SK-N-SH (cell line): ENCODE data around the gene OTOA. TPM values are rescaled to one million over a fixed set of nuclear protein-coding genes. Genes with fewer than 3 reads are reported as not detected.
"Not testable (repeated sequence)": the region's sequence is repeated elsewhere in the genome, so short reads cannot be mapped to it uniquely, and the experiment has no call there.

Experiments used
- CTCF ChIA-PET: fragments of 300-600, 350-600 bp; formaldehyde crosslinking; extraction: SDS; loops from one replicate; lab custom pipeline; 2021; lab: Yijun Ruan, JAX
- POLR2A ChIA-PET: fragments of 350-600 bp; sonication (Branson Sonifier 250); formaldehyde crosslinking; extraction: SDS; loops from one replicate; lab custom pipeline; 2020; ENCODE audit warnings: antibody characterized with exemption, inconsistent platforms; lab: Yijun Ruan, JAX
- DNase-seq: peaks from one replicate; pipeline ENCODE4 v3.0.0; 2012
- H2AFZ ChIP-seq: fragments of 200-600 bp; sonication (generic); 2 replicates; pipeline ENCODE4 v1.8.1; 2016; ENCODE audit warnings: antibody characterized with exemption, mild to moderate bottlenecking, low read depth
- H3F3A ChIP-seq: fragments of 200-600 bp; sonication (generic); replicated peaks from 2 replicates; pipeline ENCODE3; 2016; ENCODE audit warnings: antibody characterized with exemption, mild to moderate bottlenecking; ENCODE audit not compliant: insufficient read depth
- H3K27ac ChIP-seq, 2 experiments: fragments of 200-500 bp in 1 of 2; fragments of 200-600 bp in 1 of 2; sonication (Bioruptor generic) in 1 of 2; sonication (generic), shearing (Covaris generic) in 1 of 2; 2 replicates each; pipeline versions ENCODE4 v1.5.1 to v1.6.1; 2014 to 2016; ENCODE audit warnings: low read depth in 2 of 2, inconsistent platforms in 1 of 2, low read length in 1 of 2, mild to moderate bottlenecking in 1 of 2, mixed read lengths in 1 of 2
- H3K27me3 ChIP-seq: fragments of 200-600 bp; sonication (generic), shearing (Covaris generic); 2 replicates; pipeline ENCODE4 v1.6.1; 2016; ENCODE audit warnings: mixed run types; ENCODE audit not compliant: insufficient read depth
- H3K36me3 ChIP-seq, 2 experiments: fragments of 200-500 bp in 1 of 2; fragments of 200-600 bp in 1 of 2; sonication (Bioruptor generic) in 1 of 2; sonication (generic) in 1 of 2; replicated peaks in 1 of 2; 2 replicates each; pipeline versions ENCODE3 to v1.5.1; 2014 to 2016; ENCODE audit warnings: low read length in 1 of 2, mild to moderate bottlenecking in 1 of 2; ENCODE audit not compliant: insufficient read depth in 2 of 2, control insufficient read depth in 1 of 2
- H3K4me1 ChIP-seq, 2 experiments: fragments of 200-500 bp in 1 of 2; fragments of 200-600 bp in 1 of 2; sonication (Bioruptor generic) in 1 of 2; sonication (generic), shearing (Covaris generic) in 1 of 2; 2 replicates each; pipeline versions ENCODE4 v1.5.1 to v1.6.1; 2014 to 2016; ENCODE audit warnings: low read depth in 1 of 2, low read length in 1 of 2, mixed run types in 1 of 2; ENCODE audit not compliant: insufficient read depth in 2 of 2, control insufficient read depth in 1 of 2
- H3K4me2 ChIP-seq: fragments of 200-600 bp; sonication (generic), shearing (Covaris generic); 2 replicates; pipeline ENCODE4 v1.6.1; 2017; ENCODE audit warnings: mixed run types
- H3K4me3 ChIP-seq, 2 experiments: fragments of 200-500 bp in 1 of 2; fragments of 200-600 bp in 1 of 2; sonication (Bioruptor generic) in 1 of 2; sonication (generic), shearing (Covaris generic) in 1 of 2; 2 replicates each; pipeline versions ENCODE4 v1.5.1 to v1.8.1; 2014 to 2016; ENCODE audit warnings: low read depth in 2 of 2, inconsistent platforms in 1 of 2, low read length in 1 of 2, mild to moderate bottlenecking in 1 of 2, mixed read lengths in 1 of 2, moderate library complexity in 1 of 2
- H3K79me2 ChIP-seq: fragments of 200-600 bp; sonication (generic); 2 replicates; pipeline ENCODE4 v1.8.1; 2017; ENCODE audit warnings: mild to moderate bottlenecking; ENCODE audit not compliant: insufficient read depth
- H3K9ac ChIP-seq: fragments of 200-600 bp; sonication (generic); 2 replicates; pipeline ENCODE4 v1.6.1; 2017; ENCODE audit warnings: mixed run types
- H3K9me2 ChIP-seq: fragments of 200-600 bp; sonication (generic); 2 replicates; pipeline ENCODE4 v1.6.1; 2017; ENCODE audit warnings: mixed run types
- H3K9me3 ChIP-seq: fragments of 200-600 bp; sonication (generic); 2 replicates; pipeline ENCODE4 v1.6.1; 2017; ENCODE audit warnings: mixed run types, mild to moderate bottlenecking, moderate library complexity
- H4K20me1 ChIP-seq: fragments of 200-600 bp; sonication (generic); 2 replicates; pipeline ENCODE4 v1.6.1; 2017; ENCODE audit warnings: mild to moderate bottlenecking, mixed run types; ENCODE audit not compliant: insufficient read depth
- CHD2 ChIP-seq: fragments of 150-350 bp; IDR thresholded peaks from 2 replicates; pipeline ENCODE4 v1.6.1; 2018; ENCODE audit warnings: low read length; ENCODE audit not compliant: partially characterized antibody
- EP300 ChIP-seq, 2 experiments: IDR thresholded peaks; 2 replicates each; pipeline versions ENCODE4 v1.4.0 to v1.6.1; 2012; ENCODE audit warnings: borderline replicate concordance in 1 of 2, low read depth in 1 of 2, low read length in 1 of 2
- EZH2phosphoT487 ChIP-seq: fragments of 200-600 bp; sonication (generic); IDR thresholded peaks from 2 replicates; pipeline ENCODE4 v1.6.1; 2017; ENCODE audit warnings: low read depth, mixed run types, mild to moderate bottlenecking, antibody characterized with exemption, moderate library complexity, borderline replicate concordance
- FOSL2 ChIP-seq: IDR thresholded peaks from 2 replicates; pipeline ENCODE4 v1.4.0; 2012; ENCODE audit warnings: low read depth, mild to moderate bottlenecking, moderate library complexity, borderline replicate concordance
- FOXJ3 ChIP-seq: sonication (generic); formaldehyde crosslinking; IDR thresholded peaks from 2 replicates; pipeline ENCODE4 v1.5.1; 2020; ENCODE audit warnings: mild to moderate bottlenecking, missing genetic modification reagents
- MAX ChIP-seq: IDR thresholded peaks from 2 replicates; pipeline ENCODE4 v1.4.0; 2012; ENCODE audit warnings: low read depth
- MXI1 ChIP-seq: IDR thresholded peaks from 2 replicates; pipeline ENCODE4 v1.6.1; 2012; ENCODE audit warnings: mild to moderate bottlenecking, low read depth, low read length, improper control_type of control experiment
- NFIC ChIP-seq: IDR thresholded peaks from 2 replicates; pipeline ENCODE4 v1.4.0; 2012; ENCODE audit warnings: borderline replicate concordance
- POLR2AphosphoS5 ChIP-seq: IDR thresholded peaks from 2 replicates; pipeline ENCODE4 v1.6.1; 2012; ENCODE audit warnings: low read depth, low read length
- RCOR1 ChIP-seq: fragments of 150-350 bp; IDR thresholded peaks from 2 replicates; pipeline ENCODE4 v1.6.1; 2017; ENCODE audit warnings: antibody characterized with exemption, low read length
- RFX5 ChIP-seq: IDR thresholded peaks from 2 replicates; pipeline ENCODE4 v1.6.1; 2012; ENCODE audit warnings: mild to moderate bottlenecking, improper control_type of control experiment, low read length
- TAF1 ChIP-seq: IDR thresholded peaks from 2 replicates; pipeline ENCODE4 v1.6.1; 2012; ENCODE audit warnings: low read depth, mild to moderate bottlenecking, low read length, moderate library complexity, borderline replicate concordance
- TCF12 ChIP-seq: IDR thresholded peaks from 2 replicates; pipeline ENCODE4 v1.4.0; 2012
- USF1 ChIP-seq: IDR thresholded peaks from 2 replicates; pipeline ENCODE4 v1.4.0; 2012; ENCODE audit warnings: low read depth, borderline replicate concordance
- YY1 ChIP-seq: IDR thresholded peaks from 2 replicates; pipeline ENCODE4 v1.4.0; 2012; ENCODE audit warnings: low read depth, mild to moderate bottlenecking
- WGBS: methylation state at CpG from one replicate; pipeline ENCODE4 v1.1.6; 2017; ENCODE audit warnings: low lambda C conversion rate; 5-methylcytosine and 5-hydroxymethylcytosine counted together
- polyA plus RNA-seq, 3 experiments: library from polyadenylated mRNA; depleted of rRNA; stranded (reverse); fragments of >200 nt; gene quantifications; 2 replicates each; pipeline ENCODE4 v1.2.3, GENCODE V29; 2012
- TF ChIP-seq, protein P1 (sequence below): IDR thresholded peaks from 2 replicates; pipeline ENCODE4; 2012
- TF ChIP-seq, protein P2 (sequence below): fragments of 150-350 bp; IDR thresholded peaks from 2 replicates; pipeline ENCODE4 v1.6.1; 2016; ENCODE audit warnings: mild to moderate bottlenecking, low read depth, low read length
- TF ChIP-seq, protein P3 (sequence below): fragments of 150-350 bp; IDR thresholded peaks from 2 replicates; pipeline ENCODE4 v1.6.1; 2017; ENCODE audit warnings: antibody characterized with exemption, low read length, low read depth, borderline replicate concordance

The OTOA gene
- polyA plus RNA-seq, 1 of the 3 experiments (the other 2 are of a cell fraction): 0.02 TPM

GRCh38 chr16:21689107-21689506, 25.3 kb downstream of the OTOA start:
- Histone ChIP-seq H3K27ac (no peak overlapping the region), H3K4me2 (no peak overlapping the region), H3K27me3 (no peaks in the 10 kb centered on the region)
- 29% methylated on average over 4 of the region's 4 CpGs for WGBS
- TF ChIP-seq CHD2: no peak
- TF ChIP-seq, protein P1, sequence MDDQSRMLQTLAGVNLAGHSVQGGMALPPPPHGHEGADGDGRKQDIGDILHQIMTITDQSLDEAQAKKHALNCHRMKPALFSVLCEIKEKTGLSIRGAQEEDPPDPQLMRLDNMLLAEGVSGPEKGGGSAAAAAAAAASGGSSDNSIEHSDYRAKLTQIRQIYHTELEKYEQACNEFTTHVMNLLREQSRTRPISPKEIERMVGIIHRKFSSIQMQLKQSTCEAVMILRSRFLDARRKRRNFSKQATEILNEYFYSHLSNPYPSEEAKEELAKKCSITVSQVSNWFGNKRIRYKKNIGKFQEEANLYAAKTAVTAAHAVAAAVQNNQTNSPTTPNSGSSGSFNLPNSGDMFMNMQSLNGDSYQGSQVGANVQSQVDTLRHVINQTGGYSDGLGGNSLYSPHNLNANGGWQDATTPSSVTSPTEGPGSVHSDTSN: no peak
- TF ChIP-seq RCOR1: no peak
- TF ChIP-seq FOXJ3: no peak
- no peak for TF ChIP-seq MXI1
- no peak for TF ChIP-seq NFIC
- no peak for TF ChIP-seq EZH2phosphoT487
- no peak for TF ChIP-seq FOSL2
- TF ChIP-seq, protein P2, sequence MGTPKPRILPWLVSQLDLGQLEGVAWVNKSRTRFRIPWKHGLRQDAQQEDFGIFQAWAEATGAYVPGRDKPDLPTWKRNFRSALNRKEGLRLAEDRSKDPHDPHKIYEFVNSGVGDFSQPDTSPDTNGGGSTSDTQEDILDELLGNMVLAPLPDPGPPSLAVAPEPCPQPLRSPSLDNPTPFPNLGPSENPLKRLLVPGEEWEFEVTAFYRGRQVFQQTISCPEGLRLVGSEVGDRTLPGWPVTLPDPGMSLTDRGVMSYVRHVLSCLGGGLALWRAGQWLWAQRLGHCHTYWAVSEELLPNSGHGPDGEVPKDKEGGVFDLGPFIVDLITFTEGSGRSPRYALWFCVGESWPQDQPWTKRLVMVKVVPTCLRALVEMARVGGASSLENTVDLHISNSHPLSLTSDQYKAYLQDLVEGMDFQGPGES: no peak
- no peak for TF ChIP-seq EP300 (IDR thresholded peaks at IDR 0.05; ENCODE audit: borderline replicate concordance in 1 of 2, low read depth in 1 of 2, low read length in 1 of 2)
- no peak for TF ChIP-seq MAX
- no peak for TF ChIP-seq POLR2AphosphoS5
- no peak for TF ChIP-seq YY1
- TF ChIP-seq, protein P3, sequence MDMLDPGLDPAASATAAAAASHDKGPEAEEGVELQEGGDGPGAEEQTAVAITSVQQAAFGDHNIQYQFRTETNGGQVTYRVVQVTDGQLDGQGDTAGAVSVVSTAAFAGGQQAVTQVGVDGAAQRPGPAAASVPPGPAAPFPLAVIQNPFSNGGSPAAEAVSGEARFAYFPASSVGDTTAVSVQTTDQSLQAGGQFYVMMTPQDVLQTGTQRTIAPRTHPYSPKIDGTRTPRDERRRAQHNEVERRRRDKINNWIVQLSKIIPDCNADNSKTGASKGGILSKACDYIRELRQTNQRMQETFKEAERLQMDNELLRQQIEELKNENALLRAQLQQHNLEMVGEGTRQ: no peak
- no peak for TF ChIP-seq RFX5
- no peak for TF ChIP-seq TAF1
- no peak for TF ChIP-seq TCF12
- TF ChIP-seq USF1: no peak
- TF ChIP-seq, all 33 proteins: peak for 0
- CTCF ChIA-PET: interaction anchor here (0.7 kb wide), 1 partner anchor 27 kb away, joined by 3 read pairs; no protein-coding TSS in a partner anchor
- no peak overlapping the region for H3K9ac ChIP-seq
- H4K20me1 ChIP-seq: no peaks in the 10 kb centered on the region
- no peaks in the 10 kb centered on the region for H3K4me1 ChIP-seq
- no peak overlapping the region for H3K4me3 ChIP-seq
- no peaks in the 10 kb centered on the region for H3F3A ChIP-seq
- no peaks in the 10 kb centered on the region for H3K9me2 ChIP-seq
- H3K79me2 ChIP-seq: no peaks in the 10 kb centered on the region
- H3K9me3 ChIP-seq: no peaks in the 10 kb centered on the region
- no peak for DNase-seq
- H3K36me3 ChIP-seq: no peaks in the 10 kb centered on the region
- H2AFZ ChIP-seq: no peak overlapping the region
- POLR2A ChIA-PET: no interaction called here

- CTCF ChIA-PET: interaction anchor here (0.9 kb wide), 1 partner anchor 34 kb away, joined by 5 read pairs; no protein-coding TSS in a partner anchor
- H3K27ac ChIP-seq, H2AFZ ChIP-seq, H3K4me3 ChIP-seq, H3K27me3 ChIP-seq, POLR2A ChIA-PET, H3F3A ChIP-seq, H3K36me3 ChIP-seq, H3K79me2 ChIP-seq, H4K20me1 ChIP-seq, H3K9me3 ChIP-seq, H3K4me2 ChIP-seq, H3K9me2 ChIP-seq, H3K4me1 ChIP-seq, H3K9ac ChIP-seq, DNase-seq: not testable (repeated sequence)
- WGBS: 30% methylated on average over 4 of the region's 4 CpGs
Observed at GRCh38 chr16:21690967-21691366, 27.2 kb downstream of the OTOA start.
